GM12878 (cell line): ENCODE data around the gene TADA3. TPM values are rescaled to one million over a fixed set of nuclear protein-coding genes. Genes with fewer than 3 reads are reported as not detected.

ENCODE experiments used
- BHLHE40 ChIP-seq, 2 experiments: fragments of 450-650 bp in 1 of 2; IDR thresholded peaks; 2 replicates each; pipeline ENCODE4 v1.6.1; 2011 to 2017; ENCODE audit warnings: low read depth in 2 of 2, borderline replicate concordance in 1 of 2, improper control_type of control experiment in 1 of 2, low read length in 1 of 2, mild to moderate bottlenecking in 1 of 2
- BRCA1 ChIP-seq: IDR thresholded peaks from 2 replicates; pipeline ENCODE4 v1.6.1; 2011; ENCODE audit warnings: low read depth, low read length, improper control_type of control experiment
- CHD1 ChIP-seq: IDR thresholded peaks from 2 replicates; pipeline ENCODE4 v1.6.1; 2012; ENCODE audit warnings: low read depth, low read length, improper control_type of control experiment
- CHD2 ChIP-seq: IDR thresholded peaks from 2 replicates; pipeline ENCODE4 v1.6.1; 2011; ENCODE audit warnings: low read depth, low read length, improper control_type of control experiment, borderline replicate concordance
- CREB1 ChIP-seq: IDR thresholded peaks from 2 replicates; pipeline ENCODE4 v1.6.1; 2012; ENCODE audit warnings: low read depth, mild to moderate bottlenecking, inconsistent platforms
- DPF2 ChIP-seq: fragments of 450-650 bp; IDR thresholded peaks from 2 replicates; pipeline ENCODE4 v1.6.1; 2017; ENCODE audit warnings: mild to moderate bottlenecking
- EED ChIP-seq: sonication (generic); IDR thresholded peaks from 2 replicates; pipeline ENCODE4 v1.6.1; 2016; ENCODE audit warnings: antibody characterized with exemption, low read depth
- GATAD2B ChIP-seq: fragments of 450-650 bp; conservative IDR thresholded peaks from 2 replicates; pipeline ENCODE4 v1.6.1; 2017; ENCODE audit warnings: low read depth, mild to moderate bottlenecking, moderate library complexity
- MEF2A ChIP-seq: IDR thresholded peaks from 2 replicates; pipeline ENCODE4 v1.6.1; 2011; ENCODE audit warnings: low read depth, mild to moderate bottlenecking, low read length, moderate library complexity; ENCODE audit not compliant: insufficient read depth
- PKNOX1 ChIP-seq: fragments of 450-650 bp; IDR thresholded peaks from 2 replicates; pipeline ENCODE4 v1.6.1; 2016; ENCODE audit warnings: mild to moderate bottlenecking
- POLR2AphosphoS2 ChIP-seq: IDR thresholded peaks from 2 replicates; pipeline ENCODE4 v1.6.1; 2011; ENCODE audit warnings: low read depth, mild to moderate bottlenecking, low read length, improper control_type of control experiment, moderate library complexity
- RB1 ChIP-seq: fragments of 450-650 bp; formaldehyde crosslinking; IDR thresholded peaks from 2 replicates; pipeline ENCODE4 v1.6.1; 2017; ENCODE audit warnings: mild to moderate bottlenecking, borderline replicate concordance
- RCOR1 ChIP-seq: conservative IDR thresholded peaks from 2 replicates; pipeline ENCODE4 v1.6.1; 2012; ENCODE audit warnings: low read depth, low read length, improper control_type of control experiment
- SP1 ChIP-seq: IDR thresholded peaks from one replicate; pipeline ENCODE4 v1.6.1; 2011; ENCODE audit warnings: low read depth, low read length
- SRF ChIP-seq, 2 experiments: IDR thresholded peaks; 2 replicates each; pipeline ENCODE4 v1.6.1; 2011; ENCODE audit warnings: low read depth in 2 of 2, low read length in 2 of 2, mild to moderate bottlenecking in 1 of 2, moderate library complexity in 1 of 2
- TARDBP ChIP-seq: IDR thresholded peaks from 2 replicates; pipeline ENCODE4 v1.6.1; 2016; ENCODE audit warnings: borderline replicate concordance
- YY1 ChIP-seq: IDR thresholded peaks from 2 replicates; pipeline ENCODE4 v1.6.1; 2011; ENCODE audit warnings: low read depth, mild to moderate bottlenecking, low read length
- ZNF207 ChIP-seq: fragments of 450-650 bp; IDR thresholded peaks from 2 replicates; pipeline ENCODE4 v1.6.1; 2014; ENCODE audit warnings: antibody characterized with exemption, mild to moderate bottlenecking, borderline replicate concordance
- ZNF687 ChIP-seq: fragments of 450-650 bp; IDR thresholded peaks from 2 replicates; pipeline ENCODE4 v1.6.1; 2017; ENCODE audit warnings: mild to moderate bottlenecking, moderate library complexity
- polyA plus RNA-seq, 11 experiments: library from polyadenylated mRNA; depleted of rRNA in 4 of 11; unstranded in 6 of 11; stranded (reverse) in 5 of 11; fragments of >200 nt; fragmentation: Nextera tagmentation in 4 of 11; fragmentation: Illumina TruSeq in 1 of 11; extraction: Ambion mirVana in 4 of 11; extraction: Trizol in 1 of 11; gene quantifications; 1 replicate in 1 of 11; 2 replicates in 10 of 11; pipeline versions ENCODE4 v1.2.1 to v1.2.3, GENCODE V29; 2011 to 2016; ENCODE audit warnings: inconsistent platforms in 2 of 11, missing spikeins in 2 of 11, low read depth in 1 of 11
- total RNA-seq, 4 experiments: library from RNA; depleted of rRNA in 3 of 4; stranded (reverse); fragments of >200 nt in 3 of 4; fragmentation: Illumina TruSeq in 1 of 4; extraction: Trizol in 1 of 4; gene quantifications; 2 replicates each; pipeline versions ENCODE4 v1.2.1 to v1.2.3, GENCODE V29; 2013 to 2021
- TF ChIP-seq, protein P1 (sequence below): fragments of 450-650 bp; IDR thresholded peaks from 2 replicates; pipeline ENCODE4 v1.6.1; 2018; ENCODE audit warnings: mild to moderate bottlenecking, low read depth, moderate library complexity; ENCODE audit not compliant: partially characterized antibody
- TF ChIP-seq, protein P2 (sequence below): IDR thresholded peaks from 2 replicates; pipeline ENCODE4 v1.6.1; 2012; ENCODE audit warnings: low read depth, low read length, improper control_type of control experiment

TADA3 gene
- total and polyA plus RNA-seq, 10 of the 15 experiments (the other 5 are each of a cell fraction or from before 2014, with no cell fraction given) = 2.6 to 71.2 (median 51.0) TPM

- TF ChIP-seq, protein P1, sequence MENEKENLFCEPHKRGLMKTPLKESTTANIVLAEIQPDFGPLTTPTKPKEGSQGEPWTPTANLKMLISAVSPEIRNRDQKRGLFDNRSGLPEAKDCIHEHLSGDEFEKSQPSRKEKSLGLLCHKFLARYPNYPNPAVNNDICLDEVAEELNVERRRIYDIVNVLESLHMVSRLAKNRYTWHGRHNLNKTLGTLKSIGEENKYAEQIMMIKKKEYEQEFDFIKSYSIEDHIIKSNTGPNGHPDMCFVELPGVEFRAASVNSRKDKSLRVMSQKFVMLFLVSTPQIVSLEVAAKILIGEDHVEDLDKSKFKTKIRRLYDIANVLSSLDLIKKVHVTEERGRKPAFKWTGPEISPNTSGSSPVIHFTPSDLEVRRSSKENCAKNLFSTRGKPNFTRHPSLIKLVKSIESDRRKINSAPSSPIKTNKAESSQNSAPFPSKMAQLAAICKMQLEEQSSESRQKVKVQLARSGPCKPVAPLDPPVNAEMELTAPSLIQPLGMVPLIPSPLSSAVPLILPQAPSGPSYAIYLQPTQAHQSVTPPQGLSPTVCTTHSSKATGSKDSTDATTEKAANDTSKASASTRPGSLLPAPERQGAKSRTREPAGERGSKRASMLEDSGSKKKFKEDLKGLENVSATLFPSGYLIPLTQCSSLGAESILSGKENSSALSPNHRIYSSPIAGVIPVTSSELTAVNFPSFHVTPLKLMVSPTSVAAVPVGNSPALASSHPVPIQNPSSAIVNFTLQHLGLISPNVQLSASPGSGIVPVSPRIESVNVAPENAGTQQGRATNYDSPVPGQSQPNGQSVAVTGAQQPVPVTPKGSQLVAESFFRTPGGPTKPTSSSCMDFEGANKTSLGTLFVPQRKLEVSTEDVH = peak; percentile 68
- TF ChIP-seq SRF (IDR thresholded peaks at IDR 0.05; ENCODE audit: low read depth in 2 of 2, low read length in 2 of 2) (peak; percentile 96 to 97), MEF2A (0 out of 2 replicates have a peak, but pooled peaks have one; percentile 28), ZNF207 (peak; percentile 95; the same call in 1 of the 2 replicates), BRCA1 (peak; percentile 89), EED (0 out of 2 replicates have a peak, but pooled peaks have one; percentile 3), BHLHE40 (IDR thresholded peaks at IDR 0.05; ENCODE audit: borderline replicate concordance in 1 of 2, low read depth in 2 of 2, low read length in 1 of 2) (peak; percentile 98), GATAD2B (peak; percentile 86), POLR2AphosphoS2 (peak; percentile 51; the same call in 1 of the 2 replicates), YY1 (peak; percentile 73), RCOR1 (peak; percentile 97), DPF2 (no peak; the same call in 1 of the 2 replicates), SP1 (peak; percentile 33), CHD1 (peak; percentile 98), PKNOX1 (0 out of 2 replicates have a peak, but pooled peaks have one; percentile 12), RB1 (peak; percentile 61; the same call in 1 of the 2 replicates), ZNF687 (no peak), CHD2 (peak; percentile 99), CREB1 (peak; percentile 49), TARDBP (peak; percentile 17; the same call in 1 of the 2 replicates)
- TF ChIP-seq, protein P2, sequence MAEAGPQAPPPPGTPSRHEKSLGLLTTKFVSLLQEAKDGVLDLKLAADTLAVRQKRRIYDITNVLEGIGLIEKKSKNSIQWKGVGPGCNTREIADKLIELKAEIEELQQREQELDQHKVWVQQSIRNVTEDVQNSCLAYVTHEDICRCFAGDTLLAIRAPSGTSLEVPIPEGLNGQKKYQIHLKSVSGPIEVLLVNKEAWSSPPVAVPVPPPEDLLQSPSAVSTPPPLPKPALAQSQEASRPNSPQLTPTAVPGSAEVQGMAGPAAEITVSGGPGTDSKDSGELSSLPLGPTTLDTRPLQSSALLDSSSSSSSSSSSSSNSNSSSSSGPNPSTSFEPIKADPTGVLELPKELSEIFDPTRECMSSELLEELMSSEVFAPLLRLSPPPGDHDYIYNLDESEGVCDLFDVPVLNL = no peak
Observed at GRCh38 chr3:9792405-9793160, at the start of gene TADA3, which contains the start of gene ARPC4 (continued).
